Activated CD8-positive, alpha-beta memory T cell treated with anti-CD3 and anti-CD28 coated beads, Interleukin-2, amount 50 U/mL, for 4 hours (primary cell): ENCODE data around the gene LEFTY2.
"Not testable (repeated sequence)": the region's sequence is repeated elsewhere in the genome, so short reads cannot be mapped to it uniquely, and the experiment has no call there.

Source experiments
- DNase-seq: peaks from one replicate; pipeline ENCODE4 v3.0.0-alpha.2; 2020

Gene LEFTY2

DNA sequence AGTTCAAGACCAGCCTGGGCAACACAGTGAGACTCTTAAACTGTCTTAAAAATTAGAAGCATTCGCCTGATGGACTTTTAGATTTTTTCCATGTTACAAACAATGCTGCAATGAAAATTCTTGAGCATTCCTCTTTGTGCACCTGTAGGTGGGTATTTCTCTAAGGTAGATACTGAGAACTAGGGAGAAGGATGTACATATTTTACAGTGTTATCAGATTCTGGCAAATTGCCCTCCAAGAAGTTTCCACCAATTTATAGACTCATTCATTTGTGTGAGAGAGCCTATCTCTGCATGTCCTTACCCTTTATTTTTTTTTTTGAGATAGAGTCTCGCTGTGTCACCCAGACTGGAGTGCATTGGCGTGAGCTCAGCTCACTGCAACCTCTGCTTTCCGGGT is 12.3 kb upstream of the LEFTY2 start:
- no peak for DNase-seq

GRCh38 chr1:225950905-225951497 is 10.0 kb upstream of the LEFTY2 start:
- DNase-seq = no peak

DNA sequence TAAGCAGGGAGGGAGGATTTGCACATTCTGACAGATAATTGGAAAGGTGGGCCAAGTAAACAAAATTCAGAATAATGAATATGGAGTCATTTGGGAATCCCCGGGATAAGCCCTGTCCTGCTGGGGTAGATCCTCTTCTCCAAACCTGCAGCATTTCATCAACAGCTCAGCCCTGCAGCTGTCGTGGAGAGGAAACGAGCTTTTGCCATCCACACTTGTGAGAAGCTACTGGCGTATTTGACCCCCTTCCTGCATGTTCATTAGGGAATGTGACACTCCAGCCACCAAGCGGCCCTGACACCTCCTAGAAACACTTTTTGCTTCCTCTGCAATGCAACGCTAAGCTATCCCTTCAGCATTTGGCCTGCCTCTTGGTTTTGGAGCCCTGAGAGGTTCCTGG is 8.0 kb upstream of the LEFTY2 start:
- no peak for DNase-seq

DNA sequence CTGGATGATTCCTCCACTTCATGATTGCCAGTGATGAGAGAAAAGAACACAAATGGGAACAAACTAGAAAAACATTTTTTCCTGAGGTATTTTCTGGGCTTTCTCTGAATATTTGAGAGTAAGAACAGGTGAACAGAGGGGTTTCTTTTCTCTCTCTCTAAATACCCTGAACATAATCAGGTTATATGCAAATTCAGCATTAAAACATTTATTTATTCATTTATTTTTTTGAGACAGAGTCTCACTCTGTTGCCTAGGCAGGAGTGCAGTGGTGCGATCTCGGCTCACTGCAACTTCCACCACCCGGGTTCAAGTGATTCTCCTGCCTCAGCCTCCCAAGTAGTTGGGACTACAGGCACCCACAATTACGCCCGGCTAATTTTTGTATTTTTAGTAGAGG is 5.8 kb upstream of the LEFTY2 start:
- DNase-seq = no peak

- DNase-seq = no peak
These were observed 5.1 kb upstream of the LEFTY2 start for GRCh38 chr1:225946082-225946620.

- DNase-seq = no peak
These were observed 4.5 kb upstream of the LEFTY2 start for GRCh38 chr1:225945564-225945963.

- DNase-seq = no peak
These were observed 3.9 kb upstream of the LEFTY2 start for GRCh38 chr1:225944951-225945350.

GRCh38 chr1:225944387-225944786 is 3.4 kb upstream of the LEFTY2 start:
- DNase-seq = no peak

GRCh38 chr1:225943582-225943981 is 2.6 kb upstream of the LEFTY2 start:
- DNase-seq = no peak

DNA sequence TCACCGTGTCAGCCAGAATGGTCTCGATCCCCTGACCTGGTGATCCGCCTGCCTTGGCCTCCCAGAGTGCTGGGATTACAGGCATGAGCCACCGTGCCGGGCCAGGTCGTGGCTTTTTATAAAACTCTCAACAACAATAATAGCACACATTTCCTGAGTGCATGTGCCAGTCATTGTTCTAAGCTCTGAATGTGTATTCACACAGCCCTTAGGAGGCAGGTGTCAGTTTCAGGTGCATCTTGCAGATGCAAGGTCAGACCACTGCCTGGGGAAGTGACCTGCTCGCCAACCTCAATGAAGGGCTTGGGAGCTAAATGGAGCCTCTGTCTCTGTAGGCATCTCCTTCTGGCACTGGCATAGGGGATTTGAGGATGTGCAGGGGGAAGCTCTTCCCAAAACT is 1.6 kb upstream of the LEFTY2 start:
- no peak for DNase-seq

DNA sequence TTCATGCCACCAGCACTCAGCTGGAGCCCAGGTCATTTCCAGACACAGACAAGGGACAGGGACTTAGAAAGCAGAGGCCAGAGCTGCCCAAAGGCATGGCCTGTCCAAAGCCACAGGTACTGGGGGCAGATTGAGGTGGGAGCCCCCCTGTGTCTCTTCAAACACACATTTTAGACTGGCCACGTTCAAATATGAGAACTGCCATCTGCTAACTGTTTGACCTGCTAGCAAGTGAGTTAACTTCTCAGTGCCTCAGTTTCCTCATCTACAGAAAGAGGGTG is 862 bp upstream of the LEFTY2 start:
- no peak for DNase-seq

DNA sequence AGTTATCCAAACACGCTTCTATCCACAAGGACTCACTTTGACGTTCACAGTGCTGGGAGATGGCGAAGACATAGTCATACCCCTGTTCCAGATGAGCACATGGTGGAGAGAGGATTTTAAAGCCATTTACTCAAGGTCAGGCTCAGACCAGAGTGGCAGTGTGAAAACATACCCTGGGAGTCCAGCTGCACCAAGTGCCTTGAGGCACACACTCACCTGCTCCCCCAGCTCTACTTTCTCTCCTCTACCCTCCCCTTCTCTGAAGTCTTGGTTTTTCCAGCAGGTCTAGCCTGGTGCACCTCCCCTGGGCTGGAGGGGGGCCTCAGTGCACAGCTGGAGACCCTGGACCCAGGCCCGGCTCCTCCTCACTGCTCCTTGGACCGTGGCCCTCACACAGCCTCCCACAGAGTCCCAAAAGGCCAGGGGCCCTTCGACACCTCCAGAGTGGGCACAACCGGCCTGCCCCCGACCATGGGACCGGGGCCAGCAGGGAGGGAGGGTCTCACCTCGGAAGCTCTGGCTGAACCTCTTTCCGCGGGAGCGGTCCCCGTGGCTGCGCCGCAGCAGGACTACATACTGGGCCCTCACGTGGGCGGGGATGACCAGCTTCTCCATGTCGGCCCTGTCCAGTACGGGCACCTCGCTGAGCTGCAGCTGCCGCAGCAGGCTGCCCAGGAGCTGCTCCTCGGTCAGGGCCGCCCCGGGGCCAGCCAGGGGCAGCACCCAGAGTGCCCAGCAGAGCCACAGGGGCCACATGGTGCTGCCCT is 452 bp downstream of the LEFTY2 start:
- DNase-seq = no peak

DNA sequence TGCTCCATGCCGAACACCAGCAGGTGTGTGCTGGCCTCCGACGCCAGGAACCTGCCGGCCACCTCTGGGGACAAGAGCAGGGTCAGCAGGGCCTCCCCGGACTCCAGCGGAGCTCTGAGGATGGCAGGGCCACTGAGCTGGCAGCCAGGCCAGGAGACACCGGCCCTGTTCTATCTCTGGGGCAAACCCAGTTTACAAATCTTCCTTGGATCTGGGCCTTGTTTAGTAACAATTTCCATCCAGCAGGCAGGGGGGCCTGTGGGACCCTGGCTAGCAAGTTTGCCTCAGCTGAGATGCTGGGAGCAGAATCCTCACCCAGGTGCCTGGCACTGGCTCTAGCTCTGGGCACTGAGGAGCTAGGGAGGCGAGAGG is 1.1 kb downstream of the LEFTY2 start:
- DNase-seq = not testable (repeated sequence)

DNA sequence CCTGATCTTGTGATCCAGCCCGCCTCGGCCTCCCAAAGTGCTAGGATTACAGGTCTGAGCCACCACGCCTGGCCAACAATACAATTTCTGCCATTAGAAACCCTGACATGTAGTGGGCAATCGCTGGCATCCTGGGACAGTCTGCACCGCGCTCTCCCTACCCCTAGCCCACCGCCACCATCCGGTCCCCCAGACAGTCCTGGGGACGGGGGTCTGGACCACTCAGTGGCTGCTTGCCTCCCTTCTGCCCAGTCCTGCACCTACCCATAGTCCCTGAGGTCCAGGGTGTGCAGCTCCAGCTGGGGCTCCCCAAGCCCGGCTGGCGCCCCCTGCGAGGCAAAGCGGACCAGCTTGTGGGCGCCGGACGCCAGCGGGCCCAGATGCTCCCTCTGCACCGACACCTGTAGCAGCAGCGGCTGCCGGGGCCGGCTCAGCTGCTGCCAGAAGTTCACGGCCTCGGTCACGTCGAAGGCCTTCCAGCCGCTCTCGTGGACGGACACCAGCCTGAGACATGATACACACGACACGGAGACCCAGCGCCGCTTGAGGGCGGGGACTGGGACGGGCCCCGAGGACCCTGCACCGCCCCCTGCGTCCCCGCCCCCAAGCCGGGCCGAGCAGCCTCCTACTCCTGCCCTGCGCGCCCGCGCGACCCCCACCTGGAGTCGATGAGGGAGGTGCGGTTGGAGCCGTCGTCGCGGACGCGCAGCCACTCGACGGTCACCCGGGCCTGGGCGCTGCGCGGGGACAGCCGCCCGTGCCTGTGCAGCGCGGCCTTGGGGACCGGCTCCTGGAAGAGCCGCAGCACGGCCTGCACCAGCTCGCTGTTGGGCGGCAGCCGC is 1.7 kb downstream of the LEFTY2 start:
- DNase-seq = not testable (repeated sequence)

GRCh38 chr1:225937048-225937968 is 3.7 kb downstream of the LEFTY2 start:
- no peak for DNase-seq

GRCh38 chr1:225936523-225936922 is 4.5 kb downstream of the LEFTY2 start:
- no peak for DNase-seq

- DNase-seq = not testable (repeated sequence)
These were observed 4.9 kb downstream of the LEFTY2 start for GRCh38 chr1:225936086-225936485.

DNA sequence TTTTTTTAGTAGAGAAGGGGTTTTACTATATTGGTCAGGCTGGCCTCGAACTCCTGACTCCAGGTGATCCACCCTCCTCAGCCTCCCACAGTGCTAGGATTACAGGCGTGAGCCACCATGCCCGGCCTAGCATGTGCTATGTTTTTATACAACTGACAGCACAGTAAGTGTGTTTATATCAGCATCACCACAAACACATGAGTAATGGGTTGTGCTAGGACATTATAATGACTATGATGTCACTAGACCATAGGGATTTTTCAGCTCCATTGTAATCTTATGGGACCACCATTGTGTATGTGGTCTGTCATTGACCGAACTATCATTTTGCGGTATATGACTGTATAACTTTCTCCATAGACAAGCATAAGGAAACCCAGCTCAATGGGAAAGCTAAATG is 6.3 kb downstream of the LEFTY2 start:
- no peak for DNase-seq

GRCh38 chr1:225933072-225933471 is 7.9 kb downstream of the LEFTY2 start:
- DNase-seq = no peak

GRCh38 chr1:225931270-225932136 is 9.5 kb downstream of the LEFTY2 start:
- no peak for DNase-seq

DNA sequence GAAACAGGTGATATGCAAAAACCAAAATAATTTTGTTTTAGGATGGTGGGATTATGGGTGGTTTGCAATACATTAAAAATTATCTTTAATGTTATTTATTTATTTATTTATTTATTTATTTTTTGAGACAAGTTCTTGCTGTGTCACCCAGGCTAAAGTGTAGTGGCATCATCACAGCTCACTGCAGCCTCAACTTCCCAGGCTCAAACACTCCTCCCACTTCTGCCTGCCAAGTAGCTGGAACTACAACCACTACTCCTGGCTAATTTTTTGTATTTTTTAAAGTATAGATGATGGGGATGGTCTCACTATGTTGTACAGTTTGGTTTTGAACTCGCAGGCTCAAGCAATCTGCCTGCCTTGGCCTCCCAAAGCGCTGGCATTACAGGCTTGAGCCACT is 10.5 kb downstream of the LEFTY2 start:
- no peak for DNase-seq

- DNase-seq = not testable (repeated sequence)
These were observed 11.6 kb downstream of the LEFTY2 start for GRCh38 chr1:225929462-225929861.
